K562 (cell line): ENCODE data around the gene NMT1. TPM values are rescaled to one million over a fixed set of nuclear protein-coding genes. Genes with fewer than 3 reads are reported as not detected.
A peak's percentile ranks its signal among the peaks of the same experiment; 100 is the strongest.

Source experiments
- ATF1 ChIP-seq, 2 experiments: fragments of 450-650 bp in 1 of 2; IDR thresholded peaks; 2 replicates each; pipeline ENCODE4 v1.6.1; 2016; ENCODE audit warnings: missing compliant biosample characterization in 1 of 2, missing genetic modification characterization in 1 of 2
- ELK1 ChIP-seq: sonication (generic); formaldehyde crosslinking; IDR thresholded peaks from 2 replicates; pipeline ENCODE4 v1.8.1; 2022; ENCODE audit warnings: missing genetic modification reagents
- GATAD2B ChIP-seq: fragments of 450-650 bp; IDR thresholded peaks from 2 replicates; pipeline ENCODE4 v1.6.1; 2017; ENCODE audit warnings: mild to moderate bottlenecking, borderline replicate concordance
- MAFG ChIP-seq: fragments of 450-650 bp; conservative IDR thresholded peaks from 2 replicates; pipeline ENCODE4 v1.6.1; 2016; ENCODE audit warnings: missing genetic modification characterization, missing compliant biosample characterization
- MCM7 ChIP-seq, 2 experiments: fragments of 450-650 bp; IDR thresholded peaks; 2 replicates each; pipeline ENCODE4 v1.6.1; 2016 to 2018
- MGA ChIP-seq: fragments of 450-650 bp; IDR thresholded peaks from 2 replicates; pipeline ENCODE4 v1.6.1; 2016; ENCODE audit warnings: mild to moderate bottlenecking, moderate library complexity
- PRMT5 ChIP-seq: sonication (generic); formaldehyde crosslinking; IDR thresholded peaks from 2 replicates; pipeline ENCODE4 v1.5.0; 2020; ENCODE audit warnings: missing genetic modification reagents
- SIRT6 ChIP-seq: IDR thresholded peaks from one replicate; pipeline ENCODE4 v1.6.1; 2012; ENCODE audit warnings: low read depth, mild to moderate bottlenecking, control low read depth, inconsistent platforms, low read length, moderate library complexity
- ZFP36 ChIP-seq: fragments of 150-350 bp; IDR thresholded peaks from 2 replicates; pipeline ENCODE4 v1.6.1; 2018; ENCODE audit warnings: low read length, low read depth; ENCODE audit not compliant: partially characterized antibody
- ZNF134 ChIP-seq: fragments of 250-450 bp; sonication (Bioruptor Pico); conservative IDR thresholded peaks from 2 replicates; pipeline ENCODE4 v1.4.0; 2020
- ZNF212 ChIP-seq: fragments of 450-650 bp; formaldehyde crosslinking; IDR thresholded peaks from 2 replicates; pipeline ENCODE4 v1.4.0; 2020; ENCODE audit warnings: mild to moderate bottlenecking
- ZNF512 ChIP-seq: IDR thresholded peaks from 2 replicates; pipeline ENCODE4 v1.6.1; 2016; ENCODE audit warnings: missing genetic modification characterization, missing compliant biosample characterization
- ZNF561 ChIP-seq: fragments of 450-650 bp; formaldehyde crosslinking; conservative IDR thresholded peaks from 2 replicates; pipeline ENCODE4 v1.4.0; 2020; ENCODE audit warnings: mild to moderate bottlenecking, moderate library complexity
- ZNF695 ChIP-seq: fragments of 450-650 bp; formaldehyde crosslinking; IDR thresholded peaks from 2 replicates; pipeline ENCODE4 v1.4.0; 2020; ENCODE audit warnings: mild to moderate bottlenecking, moderate library complexity
- ZNF707 ChIP-seq: fragments of 250-450 bp; sonication (Bioruptor Pico); conservative IDR thresholded peaks from 2 replicates; pipeline ENCODE4 v1.8.0; 2022; ENCODE audit warnings: inconsistent platforms, mild to moderate bottlenecking, moderate library complexity
- polyA plus RNA-seq, 8 experiments: library from polyadenylated mRNA; depleted of rRNA in 4 of 8; stranded (reverse) in 5 of 8; unstranded in 3 of 8; fragments of >200 nt; fragmentation: Nextera tagmentation in 2 of 8; fragmentation: Illumina TruSeq in 1 of 8; extraction: Ambion mirVana in 2 of 8; extraction: Trizol in 1 of 8; gene quantifications; 2 replicates each; pipeline versions ENCODE4 v1.2.1 to v1.2.3, GENCODE V29; 2011 to 2014; ENCODE audit warnings: inconsistent platforms in 1 of 8, missing spikeins in 1 of 8
- total RNA-seq, 7 experiments: library from RNA; depleted of rRNA in 6 of 7; stranded (reverse); fragments of >200 nt in 6 of 7; fragmentation: Illumina TruSeq in 2 of 7; extraction: Trizol in 2 of 7; gene quantifications; 2 replicates each; pipeline versions ENCODE4 v1.2.1 to v1.2.3, GENCODE V29; 2011 to 2021; ENCODE audit warnings: low replicate concordance in 1 of 7

NMT1 gene
- total and polyA plus RNA-seq, 9 of the 15 experiments (the other 6 are each of a cell fraction or from before 2014, with no cell fraction given): 86.7 to 569 (median 213) TPM

GRCh38 chr17:45147581-45148182 is 86.6 kb downstream of the NMT1 start (continued):
- TF ChIP-seq MGA (no peak; the same call in 1 of the 2 replicates), ZNF134 (no peak), ZFP36 (no peak), ZNF561 (no peak), ATF1 (CRISPR knock-in tag; IDR thresholded peaks at IDR 0.05) (no peak), ATF1 (tag; IDR thresholded peaks at IDR 0.05) (no peak; the same call in 1 of the 2 replicates), ZNF707 (0 out of 2 replicates have a peak, but pooled peaks have one; percentile 45), GATAD2B (0 out of 2 replicates have a peak, but pooled peaks have one; percentile 19), ZNF212 (CRISPR knock-in tag) (no peak), ELK1 (CRISPR knock-in tag) (no peak), MCM7 (IDR thresholded peaks at IDR 0.05) (no peak), MAFG (no peak), SIRT6 (no peak), ZNF695 (0 out of 2 replicates have a peak, but pooled peaks have one; percentile 8), ZNF512 (tag) (no peak), PRMT5 (CRISPR knock-in tag) (no peak)
